A673 (cell line): ENCODE measurements around the gene RER1. TPM values are rescaled to one million over a fixed set of nuclear protein-coding genes. Genes with fewer than 3 reads are reported as not detected.

Experiments used
- BruUV-seq: library from RNA; stranded (reverse); fragments of 400-500 nt; replicated peaks from 2 replicates; lab custom pipeline; 2021; lab: Mats Ljungman, UMichigan
- CTCF ChIA-PET: fragments of 300-600 bp; sonication (Branson Sonifier 250); formaldehyde crosslinking; loops from one replicate; lab custom pipeline; 2022; ENCODE audit warnings: antibody characterized with exemption; lab: Charles Lee
- POLR2A ChIA-PET: fragments of 300-600 bp; sonication (Branson Sonifier 250); formaldehyde crosslinking; loops from one replicate; lab custom pipeline; 2022; ENCODE audit warnings: antibody characterized with exemption; ENCODE audit not compliant: low non-redundant PET; lab: Charles Lee
- DNase-seq: peaks from one replicate; pipeline ENCODE4 v3.0.0-alpha.2; 2015; ENCODE audit warnings: low spot score
- H3K27ac ChIP-seq: fragments of 200-600 bp; sonication (generic); 2 replicates; pipeline ENCODE4 v1.5.1; 2016; ENCODE audit warnings: mixed run types, low read depth, mild to moderate bottlenecking, mixed read lengths, antibody characterized with exemption, low read length; ENCODE audit not compliant: poor library complexity, severe bottlenecking
- H3K27me3 ChIP-seq: fragments of 200-600 bp; sonication (generic); replicated peaks from 2 replicates; pipeline ENCODE4 v1.6.1; 2017; ENCODE audit warnings: mixed run types, low read depth, mild to moderate bottlenecking, mixed read lengths, antibody characterized with exemption, low read length; ENCODE audit not compliant: insufficient read depth, poor library complexity
- H3K36me3 ChIP-seq: fragments of 200-600 bp; sonication (generic); 2 replicates; pipeline ENCODE4 v1.6.1; 2016; ENCODE audit warnings: mixed run types, mild to moderate bottlenecking, mixed read lengths, antibody characterized with exemption, low read length; ENCODE audit not compliant: insufficient read depth, poor library complexity, severe bottlenecking
- H3K4me1 ChIP-seq: fragments of 200-600 bp; sonication (generic); 2 replicates; pipeline ENCODE4 v1.6.1; 2017; ENCODE audit warnings: mixed run types, mild to moderate bottlenecking, mixed read lengths, antibody characterized with exemption, low read length; ENCODE audit not compliant: insufficient read depth, poor library complexity, severe bottlenecking
- H3K4me3 ChIP-seq: fragments of 200-600 bp; sonication (generic); 2 replicates; pipeline ENCODE4 v1.5.1; 2016; ENCODE audit warnings: low read depth, mixed run types, mild to moderate bottlenecking, mixed read lengths, low read length; ENCODE audit not compliant: poor library complexity, severe bottlenecking
- H3K9me3 ChIP-seq: fragments of 200-600 bp; sonication (generic); 2 replicates; pipeline ENCODE4 v1.6.1; 2016; ENCODE audit warnings: mixed run types, low read depth, mild to moderate bottlenecking, mixed read lengths, antibody characterized with exemption, low read length; ENCODE audit not compliant: poor library complexity, severe bottlenecking
- CTCF ChIP-seq: fragments of 300-800, 200-600 bp; sonication (generic); conservative IDR thresholded peaks from 2 replicates; pipeline ENCODE4 v1.5.1; 2017; ENCODE audit warnings: low read depth, mild to moderate bottlenecking, antibody characterized with exemption, low read length, moderate library complexity, mixed read lengths
- EZH2 ChIP-seq: fragments of 200-600 bp; sonication (generic); IDR thresholded peaks from 2 replicates; pipeline ENCODE4 v1.6.1; 2017; ENCODE audit warnings: borderline replicate concordance, low read depth, mild to moderate bottlenecking, mixed read lengths, antibody characterized with exemption, low read length; ENCODE audit not compliant: poor library complexity, severe bottlenecking
- intact Hi-C: fragments of 100-400 bp; cut with micrococcal nuclease; formaldehyde crosslinking; loops from one replicate; pipeline ENCODE4 v1.10.0; 2022; ENCODE audit not compliant: unreplicated experiment
- total RNA-seq: library from RNA; stranded (reverse); gene quantifications from 2 replicates; pipeline ENCODE4 v1.2.3, GENCODE V29; 2021

Gene RER1
- total RNA-seq, 1 experiment from 2014 or later = 154 TPM

GRCh38 chr1:2452932-2453315 is 61.3 kb downstream of the RER1 start:
- POLR2A ChIA-PET = no interaction called here
- CTCF ChIA-PET = no interaction called here
- H3K4me1 ChIP-seq = no peaks in the 10 kb centered on the region

GRCh38 chr1:2454227-2454626 is 62.6 kb downstream of the RER1 start:
- Histone ChIP-seq H3K27me3 (peaks cover 11% of the 10 kb centered on the region), H3K4me1 (no peaks in the 10 kb centered on the region), H3K4me3 (no peak overlapping the region), H3K36me3 (no peaks in the 10 kb centered on the region), H3K27ac (no peak overlapping the region), H3K9me3 (no peaks in the 10 kb centered on the region)
- ChIA-PET POLR2A (no interaction called here), CTCF (no interaction called here)
- intact Hi-C loops = no loop called here
- TF ChIP-seq EZH2 = no peak
- no peak for TF ChIP-seq CTCF
- BruUV-seq = no TSS peak
- no peak for DNase-seq

More at GRCh38 chr1:2452932-2453315, 61.3 kb downstream of the RER1 start:
- TF ChIP-seq EZH2 = no peak
- TF ChIP-seq CTCF = no peak
- H3K9me3 ChIP-seq = no peaks in the 10 kb centered on the region
- H3K36me3 ChIP-seq = no peaks in the 10 kb centered on the region
- intact Hi-C loops = no loop called here
- peaks cover 8% of the 10 kb centered on the region for H3K27me3 ChIP-seq
- H3K27ac ChIP-seq = no peak overlapping the region
- DNase-seq = no peak
- no peak overlapping the region for H3K4me3 ChIP-seq
- no TSS peak for BruUV-seq

Other genes with a start within 250 kb of the RER1 start
- gene FAAP20, start 197.1 kb upstream of the RER1 start, total RNA-seq = 114 and 119 TPM in 2 replicates
- 84.9 and 88.1 TPM in 2 replicates for gene SKI, start 163.5 kb upstream of the RER1 start, total RNA-seq
- 24.7 and 29.8 TPM in 2 replicates for gene MORN1, start 287 bp upstream of the RER1 start, total RNA-seq
- 27.6 and 28.0 TPM in 2 replicates for gene PEX10, start 20.7 kb downstream of the RER1 start, total RNA-seq
- gene PLCH2, start 84.4 kb downstream of the RER1 start, total RNA-seq = 0.13 TPM in 1 of 2 replicates, not detected in the other
- 45.6 and 53.6 TPM in 2 replicates for gene PANK4, start 134.8 kb downstream of the RER1 start, total RNA-seq
- gene HES5, start 138.4 kb downstream of the RER1 start, total RNA-seq = not detected in 2 replicates
- 4.6 and 7.6 TPM in 2 replicates for gene TNFRSF14, start 164.5 kb downstream of the RER1 start, total RNA-seq
- 34.8 and 41.0 TPM in 2 replicates for gene PRXL2B, start 194.9 kb downstream of the RER1 start, total RNA-seq
- gene MMEL1, start 241.2 kb downstream of the RER1 start, total RNA-seq = not detected in 2 replicates